ENCODE measurements around the gene PTEN.
"Not testable (repeated sequence)": the region's sequence is repeated elsewhere in the genome, so short reads cannot be mapped to it uniquely, and the experiment has no call there.

PTEN gene

GRCh38 chr10:87895430-87895829 lies 32.0 kb downstream of the PTEN start (continued):
- TF ChIP-seq ZBTB26 (tag by site-specific recombination; optimal IDR thresholded peaks at IDR 0.05), result no peak
- no peak for TF ChIP-seq OSR2 (tag by site-specific recombination; IDR thresholded peaks at IDR 0.05)
- TF ChIP-seq ZNF211 (tag by site-specific recombination; IDR thresholded peaks at IDR 0.05; ENCODE audit: low read depth), result no peak
- no peak for TF ChIP-seq ZBTB49 (tag by site-specific recombination; IDR thresholded peaks at IDR 0.05; ENCODE audit: low read depth)
- TF ChIP-seq ZNF16 (tag by site-specific recombination; IDR thresholded peaks at IDR 0.05; ENCODE audit: low read depth), result no peak

- peaks cover 11% of the 10 kb centered on the region; the same call in 1 of the 2 replicates for H3K4me1 ChIP-seq (ENCODE audit: control insufficient read depth, insufficient read depth, low read length)
- H3K27ac ChIP-seq (ENCODE audit: extremely low read depth, low read depth, low read length), result no peak overlapping the region
- ChIA-PET CTCF (no interaction called here), POLR2A (interaction anchor here (0.6 kb wide), 1 partner anchor 57 kb away, joined by 3 read pairs; no protein-coding TSS in a partner anchor)
- TF ChIP-seq ZBTB48 (tag by site-specific recombination; IDR thresholded peaks at IDR 0.05) (no peak), OSR2 (tag by site-specific recombination; IDR thresholded peaks at IDR 0.05) (no peak), ZNF211 (tag by site-specific recombination; IDR thresholded peaks at IDR 0.05; ENCODE audit: low read depth) (no peak), ZNF704 (tag by site-specific recombination; IDR thresholded peaks at IDR 0.05) (no peak), TCF7L2 (IDR thresholded peaks at IDR 0.05; ENCODE audit: borderline replicate concordance, low read depth, low read length) (no peak), KLF16 (tag by site-specific recombination; IDR thresholded peaks at IDR 0.05) (no peak), ZNF664 (tag by site-specific recombination; IDR thresholded peaks at IDR 0.05) (no peak), ZNF133 (tag by site-specific recombination; IDR thresholded peaks at IDR 0.05) (no peak)
- peaks cover 3 to 4% of the 10 kb centered on the region in 2 experiments for H3K36me3 ChIP-seq (ENCODE audit: control insufficient read depth in 2 of 2, insufficient read depth in 1 of 2, low read length in 2 of 2)
- no peaks in the 10 kb centered on the region for H3K9me3 ChIP-seq (ENCODE audit: control insufficient read depth, insufficient read depth, low read depth, low read length)
- no peak overlapping the region for H3K4me3 ChIP-seq (ENCODE audit: low read depth, low read length)
Observed at GRCh38 chr10:87896216-87896615, 32.8 kb downstream of the PTEN start.

- POLR2A ChIA-PET, result not testable (repeated sequence)
Observed at GRCh38 chr10:87897957-87898356, 34.5 kb downstream of the PTEN start.

GRCh38 chr10:87903396-87903795 lies 40.0 kb downstream of the PTEN start:
- H3K36me3 ChIP-seq (ENCODE audit: control insufficient read depth in 2 of 2, insufficient read depth in 1 of 2, low read length in 2 of 2); H3K9me3 ChIP-seq (ENCODE audit: control insufficient read depth, insufficient read depth, low read depth, low read length); H3K4me1 ChIP-seq (ENCODE audit: control insufficient read depth, insufficient read depth, low read length); H3K27ac ChIP-seq (ENCODE audit: extremely low read depth, low read depth, low read length); POLR2A ChIA-PET; H3K4me3 ChIP-seq (ENCODE audit: low read depth, low read length); CTCF ChIA-PET: not testable (repeated sequence)

More at GRCh38 chr10:87897957-87898356, 34.5 kb downstream of the PTEN start:
- H3K27ac ChIP-seq (ENCODE audit: extremely low read depth, low read depth, low read length); H3K4me3 ChIP-seq (ENCODE audit: low read depth, low read length); H3K36me3 ChIP-seq (ENCODE audit: control insufficient read depth in 2 of 2, insufficient read depth in 1 of 2, low read length in 2 of 2); H3K4me1 ChIP-seq (ENCODE audit: control insufficient read depth, insufficient read depth, low read length); CTCF ChIA-PET; H3K9me3 ChIP-seq (ENCODE audit: control insufficient read depth, insufficient read depth, low read depth, low read length): not testable (repeated sequence)
- TF ChIP-seq ZNF580 (tag by site-specific recombination; IDR thresholded peaks at IDR 0.05) (peak; percentile 68), ZNF146 (tag by site-specific recombination; IDR thresholded peaks at IDR 0.05) (peak; percentile 86)

Data from HEK293 (cell line).